Transverse colon (tissue), 4 donors: Measurements from ENCODE around the gene YBX1.

Source experiments
- CTCF ChIP-seq, 5 experiments: fragments of 200-600 bp in 3 of 5; fragments of 450-650 bp in 2 of 5; sonication (generic) in 3 of 5; IDR thresholded peaks; 1 replicate in 2 of 5; 2 replicates in 3 of 5; pipeline ENCODE4 v1.5.1; 2016 to 2017; ENCODE audit warnings: antibody characterized with exemption in 5 of 5, inconsistent platforms in 3 of 5, mild to moderate bottlenecking in 2 of 5, moderate library complexity in 1 of 5
- POLR2A ChIP-seq: fragments of 450-650 bp; IDR thresholded peaks from one replicate; pipeline ENCODE4 v1.6.1; 2016; ENCODE audit warnings: antibody characterized with exemption, mild to moderate bottlenecking, moderate library complexity
- POLR2AphosphoS5 ChIP-seq, 3 donors: sonication (generic); formaldehyde crosslinking; IDR thresholded peaks; one replicate each; pipeline ENCODE4 v1.6.1; 2016; ENCODE audit warnings: antibody characterized with exemption in 3 of 3

DNA sequence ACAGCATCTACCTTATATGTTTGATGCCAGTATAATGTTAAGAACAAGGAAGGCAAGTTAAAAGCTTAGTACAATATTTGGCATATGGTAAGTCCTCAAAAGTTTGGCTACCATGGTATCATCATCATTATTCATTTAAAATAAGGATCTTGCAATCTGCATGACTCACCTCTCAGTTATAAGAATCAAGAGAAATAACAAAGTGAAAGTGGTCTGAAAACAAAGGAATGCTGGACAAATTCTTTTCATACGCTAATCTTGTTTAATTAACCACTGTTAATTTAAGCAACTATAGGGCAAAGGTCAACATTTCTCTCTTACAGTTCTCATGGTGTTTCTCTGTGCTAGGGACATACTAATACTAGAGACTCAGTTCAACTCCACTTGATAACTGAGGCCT lies 70.9 kb downstream of the YBX1 start:
- TF ChIP-seq POLR2AphosphoS5 (IDR thresholded peaks at IDR 0.05) (no peak), CTCF (IDR thresholded peaks at IDR 0.05) (no peak), POLR2A (no peak)
